Activated naive CD8-positive, alpha-beta T cell treated with anti-CD3 and anti-CD28 coated beads, Interleukin-2, amount 50 U/mL, for 16 hours (primary cell): ENCODE data around the gene CGN.

Source experiments
- DNase-seq: peaks from one replicate; pipeline ENCODE4 v3.0.0-alpha.2; 2020; ENCODE audit warnings: low read depth, low spot score

CGN gene

DNA sequence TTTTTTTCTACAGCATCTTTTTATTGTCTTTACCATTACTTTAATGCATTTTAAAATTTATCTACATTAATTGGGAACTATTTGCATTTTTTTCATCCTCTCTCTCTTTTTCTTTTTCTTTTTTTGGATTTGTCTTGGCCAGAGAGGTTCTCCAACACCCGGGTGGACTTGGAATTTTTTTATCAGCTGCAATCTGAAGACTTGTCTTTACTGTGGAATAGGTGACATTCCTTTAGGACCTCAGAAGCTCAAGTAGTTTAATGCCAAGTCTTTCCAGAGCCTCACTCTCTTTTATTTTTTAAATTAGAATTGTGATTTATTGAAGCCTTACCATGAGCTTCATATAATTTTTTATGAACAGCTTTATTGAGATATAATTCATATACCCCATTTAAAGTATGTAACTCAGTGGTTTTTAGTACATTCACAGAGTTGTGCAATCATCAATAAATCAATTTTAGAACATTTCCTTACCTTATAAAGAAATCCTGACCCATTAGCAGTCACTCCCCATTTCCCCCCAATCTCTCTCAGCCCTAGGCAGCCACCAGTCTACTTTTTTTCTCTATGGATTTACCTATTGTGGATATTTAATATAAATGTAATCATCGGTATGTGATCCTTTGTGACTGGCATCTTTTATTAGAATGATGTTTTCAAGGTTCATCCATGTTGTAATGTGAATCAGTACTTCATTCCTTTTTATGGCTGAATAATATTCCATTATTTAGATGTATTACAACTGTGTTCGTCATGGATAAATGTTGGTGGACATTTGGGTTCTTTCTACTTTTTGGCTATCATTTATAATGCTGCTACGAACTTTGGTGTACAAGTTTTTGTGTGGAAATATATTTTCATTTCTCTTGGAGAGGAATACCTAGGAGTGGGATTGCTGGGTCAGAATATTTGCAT, 35.1 kb downstream of the CGN start:
- DNase-seq, result no peak

DNA sequence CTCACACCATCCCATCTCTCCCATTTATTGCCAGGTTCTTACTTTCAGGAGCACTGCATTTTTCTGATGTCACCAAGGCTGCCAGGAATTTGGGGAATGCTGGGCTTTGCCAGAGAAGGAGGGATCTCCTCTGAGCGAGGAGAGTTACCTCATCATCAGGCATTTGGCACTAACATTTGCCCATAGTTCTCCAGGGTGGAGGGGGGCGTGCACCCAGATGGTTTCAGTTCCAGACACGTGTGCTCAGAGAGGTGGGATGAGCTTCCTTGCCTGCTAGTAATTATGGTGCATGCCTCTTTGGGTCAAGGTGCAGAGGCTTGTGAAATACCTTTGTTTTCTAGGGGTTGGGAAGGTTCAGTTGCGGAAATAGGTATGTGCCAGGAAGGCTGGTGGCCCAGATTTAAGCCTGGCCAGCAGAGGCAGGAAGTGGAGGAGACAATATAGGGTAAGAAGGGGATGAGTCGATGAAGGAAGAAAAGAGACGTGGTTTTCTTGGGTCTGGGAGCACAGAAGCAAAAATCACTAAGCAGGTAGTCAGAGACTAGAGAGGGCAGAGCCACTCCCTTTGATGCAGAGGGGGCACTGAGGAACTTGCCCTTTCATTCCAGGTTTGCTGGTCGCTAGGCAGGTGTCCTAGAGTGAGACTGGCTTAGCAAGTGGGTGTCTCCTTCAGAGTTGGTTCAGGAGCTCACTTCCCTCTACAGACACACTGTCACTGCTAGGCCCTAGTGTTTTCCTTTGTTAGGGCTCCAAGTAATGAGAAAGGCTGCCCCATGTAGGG, 36.1 kb downstream of the CGN start:
- no peak for DNase-seq

DNA sequence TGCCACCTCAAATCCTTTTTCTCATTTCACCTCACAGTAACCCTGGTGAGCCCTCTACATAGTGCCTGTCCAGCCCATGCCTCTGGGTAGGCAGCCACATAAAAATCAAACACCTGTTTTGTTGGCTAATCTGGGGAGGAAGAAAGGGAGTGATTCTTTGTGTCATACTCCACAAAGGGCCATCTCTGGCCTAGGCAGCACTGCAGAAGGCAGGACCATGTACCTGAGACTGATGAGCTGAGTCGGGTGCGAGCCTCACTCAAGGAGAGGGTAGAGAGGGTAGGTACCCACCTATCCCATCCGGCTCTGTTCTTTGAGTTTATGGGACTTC, 36.7 kb downstream of the CGN start:
- no peak for DNase-seq

DNA sequence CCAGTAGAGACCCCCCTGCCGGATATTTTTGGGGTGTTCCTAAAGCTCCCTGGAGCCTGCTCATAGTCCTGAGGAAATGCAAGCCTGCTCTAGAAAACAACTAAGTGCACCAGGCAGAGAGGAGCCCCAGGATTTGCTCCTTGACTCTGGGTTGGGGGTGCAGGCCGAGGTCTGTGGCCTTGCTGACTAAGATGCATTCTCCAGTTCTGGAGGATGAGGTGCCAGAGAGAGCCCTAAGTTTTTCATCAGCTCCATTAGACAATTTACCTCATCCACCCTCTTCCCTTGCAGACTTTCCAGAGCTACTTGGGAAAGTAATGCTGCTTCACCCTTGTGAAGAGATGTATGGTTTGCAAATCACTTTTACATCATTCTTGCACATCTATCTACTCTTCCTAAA, 38.0 kb downstream of the CGN start:
- DNase-seq, result no peak

DNA sequence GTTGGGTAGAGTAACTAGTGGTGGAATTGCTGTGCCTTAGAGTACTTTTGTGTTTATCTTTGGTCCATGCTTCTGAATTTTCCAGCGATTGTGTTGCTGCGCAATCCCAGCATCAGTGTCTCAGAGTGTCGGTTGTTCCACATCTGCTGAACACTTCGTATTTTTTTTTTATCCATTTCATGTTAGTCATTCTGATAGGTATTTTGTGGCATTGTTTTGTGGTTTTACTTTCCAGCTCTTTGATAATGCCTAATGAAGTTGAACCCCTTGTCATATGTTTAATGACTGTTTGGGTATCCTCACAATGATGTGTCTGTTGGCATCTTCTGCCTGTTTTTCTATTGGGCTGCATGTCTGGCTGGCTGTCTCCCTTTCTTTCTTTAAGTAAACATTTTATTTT, 42.5 kb downstream of the CGN start:
- DNase-seq, result no peak

DNA sequence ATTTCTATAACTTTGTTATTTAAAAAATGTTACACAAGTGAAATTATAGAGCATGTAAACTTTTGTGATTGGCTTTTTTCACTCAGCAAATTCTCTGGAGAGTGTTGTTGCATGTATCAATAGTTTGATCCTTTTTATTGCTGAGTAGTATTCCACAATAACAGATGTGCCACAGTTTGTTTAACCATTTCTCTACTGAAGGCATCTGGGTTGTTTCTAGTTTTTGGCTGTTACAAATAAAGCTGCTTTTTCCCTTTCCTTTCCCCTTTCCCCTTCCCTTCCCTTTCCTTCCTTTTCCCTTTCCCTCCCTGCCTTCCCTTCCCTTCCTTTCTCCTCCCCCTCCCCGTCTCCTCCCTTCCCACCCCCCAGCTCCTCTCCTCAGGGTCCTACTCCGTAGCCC, 44.9 kb downstream of the CGN start:
- DNase-seq, result no peak

DNA sequence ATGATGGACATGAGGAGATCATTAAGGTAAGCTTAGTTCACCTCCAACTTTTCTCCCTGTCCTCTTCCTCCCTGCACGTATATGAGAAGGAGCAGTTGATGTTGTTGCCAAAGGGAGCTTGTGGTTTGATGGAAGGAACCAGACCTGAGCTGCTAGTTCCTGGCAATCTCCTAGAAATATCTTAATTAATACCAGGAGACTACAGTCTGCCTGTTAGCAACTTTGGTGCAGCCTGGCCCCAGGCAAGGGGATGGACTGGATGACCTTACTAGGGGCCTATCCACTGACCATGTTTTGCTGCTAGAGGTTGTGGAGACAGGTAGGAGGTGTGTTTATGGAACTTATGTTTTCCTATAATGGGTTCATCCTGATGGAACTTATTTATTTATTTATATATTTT, 51.5 kb downstream of the CGN start:
- DNase-seq, result no peak

DNA sequence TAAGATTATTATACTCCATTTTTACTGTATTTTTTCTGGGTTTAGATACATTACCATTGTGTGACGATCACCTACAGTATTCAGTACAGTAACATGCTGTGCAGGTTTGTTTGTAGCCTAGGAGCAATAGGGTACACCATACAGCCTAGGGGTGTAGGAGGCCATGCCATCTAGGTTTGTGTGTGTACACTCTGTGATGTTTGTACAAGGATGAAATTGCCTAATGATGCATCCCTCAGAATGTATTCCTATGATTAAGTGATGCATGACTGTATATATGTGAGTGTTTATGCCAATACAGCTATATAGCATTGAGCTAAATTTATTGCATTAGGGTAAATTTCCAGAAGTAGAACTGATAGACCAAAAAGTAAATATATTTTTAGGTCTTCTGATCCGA, 52.2 kb downstream of the CGN start:
- no peak for DNase-seq

DNA sequence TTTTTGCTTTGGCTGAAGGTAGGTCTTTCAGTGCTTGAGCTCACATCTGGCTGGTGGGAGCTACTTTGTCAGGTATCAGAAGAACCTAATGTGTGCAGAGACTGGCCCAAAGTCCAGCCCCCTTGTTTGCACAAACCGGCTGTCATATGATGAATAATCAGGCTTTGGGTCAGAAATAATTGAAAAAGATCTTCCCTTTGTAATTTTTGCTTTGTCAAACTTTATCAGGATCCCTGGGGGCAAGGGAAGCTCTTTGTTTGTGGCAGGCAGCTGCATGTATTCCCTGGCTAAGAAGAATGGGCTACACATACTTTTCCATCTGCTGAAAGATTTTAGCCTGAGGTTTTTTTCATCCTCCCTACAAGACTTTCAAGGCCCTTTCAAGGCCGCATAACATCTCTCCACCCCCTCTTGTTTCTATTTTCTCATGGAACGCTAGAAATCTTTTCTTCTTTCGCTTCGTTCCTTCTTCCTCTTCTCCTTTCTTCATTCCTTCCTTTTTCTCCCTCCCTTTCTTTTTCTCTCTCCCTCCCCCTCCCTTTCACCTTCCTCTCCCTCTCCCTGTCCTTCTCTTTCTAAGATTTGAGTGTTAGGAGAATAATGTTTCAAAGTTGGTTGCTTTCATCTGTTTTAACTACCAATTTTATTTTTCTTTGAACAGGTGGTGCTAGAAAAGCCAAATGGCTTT, 54.5 kb downstream of the CGN start:
- no peak for DNase-seq

DNA sequence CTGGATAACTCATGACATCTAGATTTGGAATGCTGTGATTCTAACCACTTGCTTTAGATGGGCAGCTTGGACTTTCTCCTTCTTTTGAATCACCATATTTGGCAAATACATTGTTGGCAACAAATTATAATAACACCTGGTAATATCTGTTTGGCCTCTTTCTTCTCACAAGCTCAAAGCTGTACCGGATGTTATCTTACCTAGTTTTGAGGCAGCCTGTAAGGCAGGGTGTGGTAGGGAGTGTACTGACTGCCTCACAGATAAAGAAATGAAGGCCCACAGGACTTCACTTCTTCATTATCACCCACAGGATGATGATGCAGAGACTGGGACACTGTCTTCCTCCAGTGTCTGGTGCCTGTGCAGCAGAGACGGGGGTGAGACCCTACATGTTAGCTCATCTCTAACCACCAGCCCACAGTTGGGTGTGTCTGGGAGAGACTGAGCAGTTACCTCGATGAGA, 57.5 kb downstream of the CGN start:
- DNase-seq, result no peak

DNA sequence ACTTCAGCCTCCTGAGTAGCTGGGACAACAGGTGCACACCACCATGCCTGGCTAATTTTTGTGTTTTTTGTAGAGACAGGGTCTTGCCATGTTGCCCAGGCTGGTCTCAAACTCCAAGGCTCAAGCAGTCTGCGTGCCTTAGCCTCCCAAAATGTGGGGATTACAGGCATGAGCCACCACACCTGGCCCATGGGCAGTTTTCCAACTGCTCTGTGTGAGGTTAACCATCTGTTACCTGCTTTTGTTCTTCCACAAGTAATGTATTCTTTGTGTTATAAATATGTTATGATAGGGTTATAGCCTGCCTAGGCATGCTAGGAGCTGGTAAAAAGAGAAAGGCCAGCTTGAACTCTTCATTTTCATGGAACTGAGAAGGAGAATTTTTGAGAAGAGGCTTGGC, 59.6 kb downstream of the CGN start:
- DNase-seq, result no peak

DNA sequence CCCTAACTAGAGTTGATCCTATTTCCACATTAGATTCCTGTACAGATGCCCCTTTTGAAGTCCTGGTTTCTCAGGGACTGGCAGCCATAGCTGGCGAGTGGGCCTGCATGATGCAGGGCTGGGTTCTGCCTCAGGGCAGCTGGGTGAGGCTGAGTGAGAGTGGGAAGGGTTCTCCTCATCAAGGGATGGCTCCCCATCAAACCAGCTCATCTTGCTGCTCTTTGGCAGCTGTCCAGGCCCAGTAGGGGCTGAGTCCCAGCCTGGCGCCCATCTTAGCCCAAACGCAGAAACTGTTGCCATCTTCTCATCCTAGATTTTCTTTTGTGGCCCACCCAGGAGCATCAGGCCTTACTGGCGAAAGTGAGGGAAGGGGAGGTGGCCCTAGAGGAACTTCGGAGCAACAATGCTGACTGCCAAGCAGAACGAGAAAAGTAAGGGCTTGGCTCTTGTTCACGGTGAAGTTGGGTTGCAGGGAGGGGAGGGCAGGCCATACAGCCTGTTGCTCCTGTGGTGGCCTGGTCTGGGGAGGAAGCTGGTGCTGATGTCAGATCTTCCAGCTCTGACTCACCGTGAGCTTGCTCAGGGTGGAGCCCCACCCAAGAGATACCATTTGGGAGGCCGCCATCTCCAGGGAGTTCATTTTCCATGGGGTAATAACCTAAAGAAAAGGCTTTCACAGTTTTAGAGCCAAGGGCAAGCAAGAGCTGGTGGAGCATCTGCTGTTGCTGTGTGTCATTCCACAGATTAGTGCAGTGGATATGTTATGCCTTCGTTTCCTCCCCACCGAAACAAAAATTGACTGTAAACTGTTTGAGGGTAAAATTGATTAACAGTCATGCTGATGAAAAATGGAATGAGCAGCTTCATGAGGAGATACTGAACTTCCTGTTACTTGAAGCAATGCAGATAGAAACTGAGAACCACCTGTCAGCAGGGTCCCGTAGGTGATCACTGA, 63.7 kb downstream of the CGN start:
- no peak for DNase-seq

DNA sequence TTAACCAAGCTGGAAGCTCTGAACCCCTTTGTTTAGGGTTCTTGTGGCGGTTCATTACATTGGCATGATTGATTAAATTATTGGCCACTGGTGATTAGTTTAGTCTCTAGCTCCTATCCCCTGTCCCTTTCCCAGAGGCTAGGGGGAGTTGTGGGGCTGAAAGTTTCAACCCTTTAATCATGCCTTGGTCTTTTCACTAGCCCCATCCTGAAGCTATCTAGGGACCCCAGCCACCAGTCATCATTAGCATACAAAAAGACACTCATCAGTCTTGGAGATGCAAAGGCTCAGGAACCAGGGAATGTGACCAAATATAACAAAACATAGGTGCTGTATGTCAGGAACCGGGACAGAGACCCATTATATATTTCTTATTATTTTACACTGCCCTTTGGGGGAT, 66.0 kb downstream of the CGN start:
- DNase-seq, result no peak

DNA sequence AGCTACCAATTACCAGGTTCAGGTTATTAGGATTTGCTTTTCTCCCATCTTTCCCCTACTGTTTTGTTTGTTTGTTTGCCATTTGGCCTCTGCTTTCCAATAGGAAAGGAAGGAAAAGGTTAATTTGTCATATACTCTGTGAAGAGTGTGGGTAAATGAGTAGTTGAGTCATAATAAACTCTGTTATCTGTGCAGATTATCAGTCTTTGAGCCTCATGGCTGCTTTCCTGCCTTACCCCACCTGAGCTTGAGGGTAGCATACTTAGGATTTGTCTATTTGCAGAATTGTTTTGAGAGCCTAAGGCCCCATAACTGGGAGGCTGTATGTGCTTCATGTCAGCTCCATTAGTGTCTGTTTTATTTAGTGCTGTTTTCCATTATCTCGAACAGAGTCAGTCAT, 67.8 kb downstream of the CGN start:
- no peak for DNase-seq

DNA sequence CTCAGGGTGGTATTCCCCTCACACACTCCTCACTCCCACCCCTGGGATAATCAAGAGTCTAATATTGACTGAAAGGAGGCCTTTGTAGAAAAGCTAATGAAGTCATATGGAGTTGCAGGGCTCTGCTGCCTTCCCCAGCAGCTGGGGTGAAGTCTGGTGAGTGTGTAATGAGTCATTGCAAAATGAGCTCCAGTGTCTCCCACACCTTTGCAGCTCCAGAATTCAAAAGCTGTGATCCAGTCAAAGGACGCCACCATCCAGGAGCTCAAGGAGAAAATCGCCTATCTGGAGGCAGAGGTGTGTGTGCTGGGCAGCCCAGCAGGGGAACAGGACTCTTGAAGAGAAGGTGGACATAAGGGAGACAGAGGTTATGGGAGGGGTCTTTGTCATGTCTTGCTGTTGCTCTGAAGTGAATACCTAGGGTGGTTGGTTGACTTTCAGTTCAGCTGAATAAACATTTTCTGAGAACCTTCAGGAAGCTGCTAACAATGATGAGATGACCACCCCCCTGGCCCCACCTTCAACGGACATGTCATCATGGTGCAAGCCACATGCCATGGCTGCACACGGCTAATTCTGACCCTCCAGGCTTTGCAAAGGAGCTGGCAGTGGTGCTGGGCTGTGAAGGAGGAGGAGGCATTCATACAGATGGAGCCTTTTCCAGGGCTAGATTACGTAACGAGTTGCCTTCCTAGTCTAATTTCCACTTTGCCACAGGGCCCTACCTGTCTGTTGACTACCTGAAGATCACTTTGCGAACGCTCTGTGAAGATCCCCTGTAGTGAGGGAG, 68.4 kb downstream of the CGN start:
- DNase-seq, result no peak

DNA sequence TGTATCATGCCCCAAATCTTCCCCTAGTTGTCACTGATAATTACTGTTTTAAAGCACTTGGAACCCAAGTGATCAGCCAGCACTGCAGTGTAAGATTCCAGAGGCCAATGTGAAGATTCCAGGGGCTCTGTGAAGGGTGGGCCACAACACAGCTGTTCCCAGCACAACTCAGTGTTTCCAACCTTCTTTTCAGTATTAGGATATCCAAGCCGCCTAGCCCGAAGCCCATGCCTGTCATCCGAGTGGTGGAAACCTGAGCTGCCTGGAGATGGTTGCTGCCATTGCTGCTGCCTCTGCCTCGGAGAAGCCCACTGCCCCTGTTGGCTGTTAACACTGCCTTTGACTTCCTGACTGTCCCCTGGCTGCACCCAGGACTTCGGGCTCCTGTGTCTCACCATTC, 70.3 kb downstream of the CGN start:
- no peak for DNase-seq

DNA sequence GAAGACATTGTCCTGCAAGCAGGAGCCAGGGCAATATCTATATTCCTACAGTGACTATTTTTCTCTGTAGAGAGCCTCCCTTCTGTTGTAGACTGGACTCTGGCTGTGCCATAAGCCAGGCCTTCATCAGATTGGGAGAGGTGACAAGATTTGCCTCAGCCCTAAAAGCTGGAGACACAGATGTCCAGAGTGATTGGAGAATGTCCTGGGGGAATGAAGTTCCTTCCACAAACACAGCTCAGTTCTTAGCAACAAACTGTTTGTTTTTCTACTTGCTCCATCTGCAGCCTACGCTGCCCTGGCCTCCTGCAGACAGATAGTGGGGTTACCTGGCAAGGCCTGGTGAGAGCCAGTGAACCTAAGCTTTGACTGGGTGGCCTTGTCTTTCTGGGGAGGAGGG, 70.7 kb downstream of the CGN start:
- no peak for DNase-seq

DNA sequence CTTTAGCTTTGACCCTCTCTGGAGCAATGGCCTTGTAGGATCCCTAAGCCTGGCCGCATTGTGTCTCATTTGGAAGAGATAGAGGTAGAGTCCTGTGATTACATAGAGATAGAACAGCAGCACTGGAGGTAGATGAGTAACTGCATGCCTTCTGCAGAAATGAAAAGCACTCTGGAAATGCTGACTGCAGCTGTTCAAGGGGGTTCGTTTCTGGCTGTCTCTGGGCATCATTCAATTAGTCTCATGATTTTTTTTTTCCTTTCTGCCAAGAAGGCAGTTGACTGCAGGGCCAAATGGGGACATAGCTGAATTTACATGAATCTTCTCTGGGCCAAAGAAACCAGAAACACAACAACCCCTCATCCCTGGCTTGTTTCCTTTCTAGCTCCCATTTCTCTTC, 72.6 kb downstream of the CGN start:
- no peak for DNase-seq

DNA sequence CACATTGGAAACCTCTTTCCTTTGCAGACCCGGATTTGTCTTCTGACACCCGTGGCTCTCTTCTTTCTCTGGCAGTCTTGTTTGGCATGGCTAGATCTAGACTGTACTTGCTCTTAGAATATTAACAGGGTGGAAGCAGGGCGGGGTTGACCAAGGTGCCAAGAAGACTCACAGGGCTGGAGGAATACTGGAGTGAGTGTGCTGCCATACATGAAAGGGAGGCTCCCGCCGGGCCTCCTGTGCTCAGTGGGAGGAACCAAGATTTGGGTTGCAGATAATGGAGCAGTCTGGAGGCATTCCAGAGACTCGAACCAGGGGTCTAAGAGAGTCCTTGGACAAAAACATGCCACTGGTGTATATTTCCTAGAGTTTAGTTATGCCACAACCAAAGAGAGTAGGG, 73.1 kb downstream of the CGN start:
- no peak for DNase-seq

DNA sequence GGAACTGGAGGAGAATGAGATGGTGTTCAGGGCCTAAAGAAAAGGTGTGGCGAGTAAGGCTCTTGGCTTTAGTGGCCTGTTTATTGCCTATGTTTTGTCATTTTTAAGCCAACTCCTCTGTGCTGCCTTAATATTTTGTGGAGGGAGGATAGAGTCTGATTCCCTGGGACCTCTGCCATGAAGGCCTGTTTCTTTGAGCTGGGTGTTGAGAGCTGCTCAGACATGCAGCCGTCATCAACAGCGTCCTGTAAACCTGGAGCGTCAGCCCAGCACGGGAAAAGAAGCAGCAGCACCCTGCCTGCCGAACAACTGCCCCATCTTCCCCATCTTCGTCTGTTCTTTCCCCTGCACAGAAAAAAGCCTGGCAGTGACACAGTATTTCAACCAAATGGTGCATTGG, 73.6 kb downstream of the CGN start:
- no peak for DNase-seq

DNA sequence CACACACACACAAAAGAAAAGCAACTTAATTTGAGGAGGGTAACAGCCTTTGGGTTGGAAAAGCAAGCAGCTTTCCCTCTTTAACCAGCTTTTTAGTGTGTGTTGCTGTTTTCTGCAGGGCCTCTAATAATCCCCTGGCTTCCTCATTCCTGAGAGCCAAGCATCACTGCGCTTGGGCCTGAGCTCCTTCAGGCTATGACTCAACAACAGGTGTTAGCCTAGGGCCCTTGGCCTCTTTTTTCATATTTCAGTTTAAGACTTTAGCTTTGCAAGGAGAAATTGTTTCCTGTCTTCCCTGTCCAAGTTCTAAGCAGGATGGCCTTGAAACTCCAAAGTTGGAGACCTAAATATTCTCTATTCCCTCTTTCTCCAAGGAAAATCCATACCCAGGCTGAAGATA, 74.4 kb downstream of the CGN start:
- no peak for DNase-seq
